Epidermal melanocyte (primary cell): ENCODE data around the gene ACBD7.

ENCODE experiments used
- DNase-seq: peaks from one replicate; pipeline ENCODE4 v3.0.0; 2011; ENCODE audit warnings: low spot score; ENCODE audit not compliant: insufficient read length

ACBD7 gene

GRCh38 chr10:15092855-15093408 lies 4.4 kb upstream of the ACBD7 start:
- no peak for DNase-seq

GRCh38 chr10:15091418-15091817 lies 2.8 kb upstream of the ACBD7 start:
- DNase-seq = no peak

GRCh38 chr10:15084502-15084922 lies 4.1 kb downstream of the ACBD7 start:
- DNase-seq = no peak

- DNase-seq = no peak
Observed at GRCh38 chr10:15083674-15084501, 4.7 kb downstream of the ACBD7 start.

GRCh38 chr10:15075421-15075820 lies 13.2 kb downstream of the ACBD7 start:
- DNase-seq = no peak

GRCh38 chr10:15072358-15072757 lies 16.2 kb downstream of the ACBD7 start:
- no peak for DNase-seq

- no peak for DNase-seq
Observed at GRCh38 chr10:15069230-15069629, 19.3 kb downstream of the ACBD7 start.

- DNase-seq = no peak
Observed at GRCh38 chr10:15068802-15069201, 19.8 kb downstream of the ACBD7 start.

- DNase-seq = no peak
Observed at GRCh38 chr10:15067154-15067553, 21.4 kb downstream of the ACBD7 start.

- no peak for DNase-seq
Observed at GRCh38 chr10:15060638-15061037, 27.9 kb downstream of the ACBD7 start.

GRCh38 chr10:15059914-15060313 lies 28.7 kb downstream of the ACBD7 start:
- no peak for DNase-seq

- no peak for DNase-seq
Observed at GRCh38 chr10:15058689-15059088, 29.9 kb downstream of the ACBD7 start.

- no peak for DNase-seq
Observed at GRCh38 chr10:15053061-15053460, 35.5 kb downstream of the ACBD7 start.

- DNase-seq = no peak
Observed at GRCh38 chr10:15052121-15052520, 36.5 kb downstream of the ACBD7 start.

- DNase-seq = no peak
Observed at GRCh38 chr10:15049533-15049932, 39.0 kb downstream of the ACBD7 start.

GRCh38 chr10:15046626-15047025 lies 42.0 kb downstream of the ACBD7 start:
- no peak for DNase-seq

GRCh38 chr10:15045380-15045779 lies 43.2 kb downstream of the ACBD7 start:
- no peak for DNase-seq

- DNase-seq = no peak
Observed at GRCh38 chr10:15043674-15044073, 44.9 kb downstream of the ACBD7 start, which contains the start of gene OLAH. Gene OLAH (plus strand): TSS chr10:15043943. CDS start chr10:15047289, 3,346 bp downstream.

GRCh38 chr10:15038416-15038815 lies 50.2 kb downstream of the ACBD7 start:
- DNase-seq = no peak

GRCh38 chr10:15037691-15038090 lies 50.9 kb downstream of the ACBD7 start:
- DNase-seq = no peak

- DNase-seq = no peak
Observed at GRCh38 chr10:15035385-15036301, 52.9 kb downstream of the ACBD7 start.

- DNase-seq = peak; percentile 29
Observed at GRCh38 chr10:15027741-15028140, 60.8 kb downstream of the ACBD7 start.
